Prostate gland (tissue), 2 donors: ENCODE results near the gene NBEAL1. TPM values are rescaled to one million over a fixed set of nuclear protein-coding genes. Genes with fewer than 3 reads are reported as not detected.
"Not testable (repeated sequence)": the region's sequence is repeated elsewhere in the genome, so short reads cannot be mapped to it uniquely, and the experiment has no call there.

ENCODE experiments used
- DNase-seq: peaks from one replicate; pipeline ENCODE4 v3.0.0-alpha.2; 2019; ENCODE audit warnings: low spot score
- H3K27ac ChIP-seq, 2 donors: fragments of 200-600 bp; sonication (generic); 2 replicates each; pipeline ENCODE4 v1.5.1; 2017 to 2019
- H3K27me3 ChIP-seq: fragments of 200-600 bp; sonication (generic); replicated peaks from 2 replicates; pipeline ENCODE4 v1.5.1; 2019; ENCODE audit not compliant: insufficient read depth
- H3K36me3 ChIP-seq, 2 donors: fragments of 200-600 bp; sonication (generic); 1 replicate in 1 of 2; 2 replicates in 1 of 2; pipeline versions ENCODE4 v1.5.1 to v1.8.1; 2017 to 2019
- H3K4me1 ChIP-seq: fragments of 200-600 bp; sonication (generic); replicated peaks from 2 replicates; pipeline ENCODE4 v1.5.1; 2019
- H3K4me3 ChIP-seq, 2 donors: fragments of 200-600 bp; sonication (generic); 2 replicates each; pipeline ENCODE4 v1.5.1; 2017 to 2019
- H3K9me3 ChIP-seq: fragments of 200-600 bp; sonication (generic); 2 replicates; pipeline ENCODE4 v1.5.1; 2017
- CTCF ChIP-seq, 4 experiments: fragments of 200-600 bp in 2 of 4; fragments of 450-650 bp in 2 of 4; sonication (generic) in 2 of 4; IDR thresholded peaks; 1 replicate in 3 of 4; 2 replicates in 1 of 4; pipeline ENCODE4 v1.5.1; 2016 to 2019; ENCODE audit warnings: antibody characterized with exemption in 4 of 4, mild to moderate bottlenecking in 2 of 4, moderate library complexity in 2 of 4
- POLR2A ChIP-seq: fragments of 450-650 bp; IDR thresholded peaks from one replicate; pipeline ENCODE4 v1.6.1; 2016; ENCODE audit warnings: antibody characterized with exemption, mild to moderate bottlenecking
- POLR2AphosphoS5 ChIP-seq: sonication (generic); formaldehyde crosslinking; IDR thresholded peaks from one replicate; pipeline ENCODE4 v1.6.1; 2017; ENCODE audit warnings: antibody characterized with exemption
- WGBS: methylation state at CpG from one replicate; pipeline ENCODE4 v1.1.5; 2018; 5-methylcytosine and 5-hydroxymethylcytosine counted together
- intact Hi-C: fragments of 100-400 bp; cut with DNase I; formaldehyde crosslinking; loops from one replicate; pipeline ENCODE4 v1.14.2; 2022
- total RNA-seq, 2 donors: library from RNA; depleted of rRNA; stranded (reverse); fragments of >200 nt; gene quantifications; one replicate each; pipeline ENCODE4 v1.1.0, GENCODE V29; 2016

Gene NBEAL1
- total RNA-seq, 2 donors from 2014 or later: 21.2 to 47.1 TPM

- H3K4me3 ChIP-seq: no peak overlapping the region
- TF ChIP-seq POLR2A: no peak
- TF ChIP-seq POLR2AphosphoS5: no peak
- TF ChIP-seq CTCF (IDR thresholded peaks at IDR 0.05): no peak
- DNase-seq: no peak
- WGBS: 80% methylated on average over 5 of the region's 5 CpGs
- H3K4me1 ChIP-seq: no peaks in the 10 kb centered on the region
- H3K27me3 ChIP-seq: no peaks in the 10 kb centered on the region
- intact Hi-C loops: no loop called here
- no peaks in the 10 kb centered on the region for H3K9me3 ChIP-seq
- H3K27ac ChIP-seq: no peak overlapping the region
- H3K36me3 ChIP-seq: no peaks in the 10 kb centered on the region
These were observed 186.8 kb downstream of the NBEAL1 start for GRCh38 chr2:203201426-203201825.

- no peak overlapping the region for H3K27ac ChIP-seq
- H3K27me3 ChIP-seq: no peaks in the 10 kb centered on the region
- intact Hi-C loops: no loop called here
- no peak overlapping the region for H3K4me3 ChIP-seq
- TF ChIP-seq POLR2AphosphoS5: no peak
- no peak for TF ChIP-seq POLR2A
- TF ChIP-seq CTCF (IDR thresholded peaks at IDR 0.05): no peak
- H3K9me3 ChIP-seq: no peaks in the 10 kb centered on the region
- 81% methylated on average over 1 of the region's 1 CpG for WGBS
- no peak for DNase-seq
- H3K4me1 ChIP-seq: no peaks in the 10 kb centered on the region
- no peaks in the 10 kb centered on the region for H3K36me3 ChIP-seq
These were observed 194.9 kb downstream of the NBEAL1 start for GRCh38 chr2:203209538-203209937.

GRCh38 chr2:203225423-203226039 is 210.9 kb downstream of the NBEAL1 start:
- no peak overlapping the region for H3K4me3 ChIP-seq
- WGBS: 93% methylated on average over 2 of the region's 2 CpGs
- H3K36me3 ChIP-seq: no peaks in the 10 kb centered on the region
- H3K27ac ChIP-seq: no peak overlapping the region
- no peaks in the 10 kb centered on the region for H3K4me1 ChIP-seq
- no peak for DNase-seq
- no peaks in the 10 kb centered on the region for H3K27me3 ChIP-seq
- TF ChIP-seq CTCF (IDR thresholded peaks at IDR 0.05) (peak; percentile 22 to 60 (median 40)), POLR2AphosphoS5 (no peak)
- intact Hi-C loops: no loop called here
- H3K9me3 ChIP-seq: no peaks in the 10 kb centered on the region

GRCh38 chr2:203229674-203230073 is 215.0 kb downstream of the NBEAL1 start:
- not testable (repeated sequence) for H3K27me3 ChIP-seq, H3K9me3 ChIP-seq, H3K27ac ChIP-seq, H3K4me1 ChIP-seq, DNase-seq, H3K36me3 ChIP-seq, H3K4me3 ChIP-seq
- intact Hi-C loops: loop anchor here (10.0 kb wide), 1 partner anchor 225 kb away; no protein-coding TSS in a partner anchor
- 85% methylated on average over 2 of the region's 2 CpGs for WGBS

GRCh38 chr2:203237346-203238238 is 222.9 kb downstream of the NBEAL1 start:
- no peaks in the 10 kb centered on the region for H3K27me3 ChIP-seq
- intact Hi-C loops: loop anchor here (10.0 kb wide), 1 partner anchor 217 kb away; no protein-coding TSS in a partner anchor
- H3K9me3 ChIP-seq: no peaks in the 10 kb centered on the region
- no peak for TF ChIP-seq CTCF (IDR thresholded peaks at IDR 0.05)
- no peak for TF ChIP-seq POLR2A
- TF ChIP-seq POLR2AphosphoS5: no peak
- H3K4me3 ChIP-seq: no peak overlapping the region
- no peaks in the 10 kb centered on the region for H3K4me1 ChIP-seq
- no peak for DNase-seq
- no peaks in the 10 kb centered on the region for H3K36me3 ChIP-seq
- peak overlapping the region; percentile 95 to 96 for H3K27ac ChIP-seq
- WGBS: 86% methylated on average over 16 of the region's 16 CpGs
